GM21825 (cell line): ENCODE results near the gene KRT25.
"Not testable (repeated sequence)": the region's sequence is repeated elsewhere in the genome, so short reads cannot be mapped to it uniquely, and the experiment has no call there.

ENCODE experiments used
- ATAC-seq: cut with Tn5 transposase; IDR thresholded peaks from one replicate; pipeline ENCODE4 v1.9.1; 2021; ENCODE audit warnings: mild to moderate bottlenecking, moderate library complexity; ENCODE audit not compliant: unreplicated experiment

Gene KRT25

DNA sequence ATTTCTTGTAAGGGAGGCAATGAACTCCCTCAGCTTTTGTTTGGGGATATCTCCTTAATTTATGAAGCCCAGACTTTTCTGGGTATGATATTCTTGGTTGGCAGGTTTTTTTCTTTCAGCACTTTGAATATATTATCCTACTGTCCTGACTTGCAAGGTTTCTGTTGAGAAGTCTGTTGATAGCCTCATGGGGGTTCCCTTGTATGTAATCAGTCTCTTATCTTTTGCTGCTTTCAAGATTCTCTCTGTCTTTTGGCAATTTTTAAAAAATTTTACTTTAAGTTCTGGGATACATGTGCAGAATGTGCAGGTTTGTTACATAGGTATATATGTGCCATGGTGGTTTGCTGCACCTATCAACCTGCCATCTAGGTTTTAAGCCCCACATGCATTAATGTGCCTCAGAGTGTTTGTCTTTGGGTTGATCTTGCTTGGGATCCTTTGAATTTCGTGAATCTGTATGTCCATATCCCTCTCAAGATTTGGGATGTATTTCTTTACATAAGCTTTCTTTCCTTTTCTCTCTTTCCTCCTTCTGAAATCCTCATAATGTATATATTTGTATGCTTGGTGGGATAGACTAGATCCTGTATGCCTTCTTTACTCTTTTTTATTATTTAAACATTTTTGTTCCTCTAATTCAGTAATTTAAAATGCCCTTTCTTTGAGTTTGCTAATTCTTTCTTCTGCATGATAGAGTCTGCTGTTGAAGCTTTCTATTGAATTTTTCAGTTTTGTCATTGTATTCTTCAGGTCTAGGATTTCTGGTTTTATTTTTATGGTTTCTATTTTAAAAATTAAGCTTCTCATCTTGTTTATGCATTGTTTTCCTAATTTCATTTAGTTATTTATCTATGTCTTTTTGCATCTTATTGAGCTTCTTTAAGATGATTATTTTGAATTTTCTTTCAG is 5.2 kb upstream of the KRT25 start:
- no peak for ATAC-seq

DNA sequence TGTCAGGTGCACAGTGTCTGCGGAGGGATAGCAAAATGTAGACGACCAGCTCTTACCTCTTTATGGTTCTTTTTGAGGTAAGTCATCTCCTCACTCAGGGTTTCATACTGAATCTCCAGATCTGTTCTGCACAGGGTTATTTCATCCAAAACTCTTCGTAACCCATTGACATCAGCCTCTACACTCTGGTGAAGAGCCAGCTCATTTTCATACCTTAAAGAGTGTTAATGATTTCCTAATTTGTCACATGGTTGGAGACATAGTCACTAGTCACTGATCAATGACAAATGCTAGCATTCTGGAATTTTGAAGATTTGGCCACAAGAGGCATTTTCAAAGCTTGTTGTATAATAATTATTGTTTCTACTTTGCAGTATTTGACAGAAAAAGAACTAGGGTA is 1.3 kb downstream of the KRT25 start:
- ATAC-seq: no peak

DNA sequence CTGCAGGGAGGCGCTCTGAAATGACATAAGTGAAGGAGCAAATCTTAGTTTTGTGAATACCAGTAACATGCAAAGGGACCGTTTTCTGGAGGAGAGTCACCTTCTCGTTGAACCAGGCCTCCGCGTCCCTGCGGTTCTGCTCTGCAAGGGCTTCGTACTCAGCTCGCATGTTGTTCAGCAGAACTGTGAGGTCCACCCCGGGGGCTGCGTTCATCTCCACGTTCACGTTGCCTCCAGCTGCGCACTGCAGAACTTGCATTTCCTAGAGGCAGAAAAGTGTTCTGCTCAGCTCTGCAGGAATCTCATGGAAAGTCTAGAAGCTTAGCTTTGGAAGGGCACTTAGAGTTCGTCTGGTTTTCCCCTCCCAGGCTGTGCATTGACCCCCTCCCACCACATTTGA is 4.1 kb downstream of the KRT25 start:
- ATAC-seq: no peak

DNA sequence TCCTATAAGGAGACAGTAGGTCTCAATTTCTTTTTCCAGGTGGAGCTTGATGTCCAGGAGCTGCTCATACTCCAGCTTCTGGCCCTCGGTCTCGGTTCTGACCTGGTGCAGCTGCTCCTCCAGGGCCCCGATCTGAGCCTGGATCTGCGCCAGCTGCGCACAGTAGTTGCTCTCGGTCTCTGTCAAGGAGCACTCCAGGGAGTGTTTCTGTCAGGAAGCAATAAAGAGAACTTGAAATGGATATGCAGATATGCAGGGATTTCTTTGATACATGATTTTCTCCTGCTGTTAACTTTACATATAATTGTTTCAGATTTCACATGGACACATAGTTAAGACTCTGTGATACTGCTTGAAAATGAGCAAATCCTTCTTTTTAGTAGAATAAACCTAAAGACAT is 4.7 kb downstream of the KRT25 start:
- no peak for ATAC-seq

DNA sequence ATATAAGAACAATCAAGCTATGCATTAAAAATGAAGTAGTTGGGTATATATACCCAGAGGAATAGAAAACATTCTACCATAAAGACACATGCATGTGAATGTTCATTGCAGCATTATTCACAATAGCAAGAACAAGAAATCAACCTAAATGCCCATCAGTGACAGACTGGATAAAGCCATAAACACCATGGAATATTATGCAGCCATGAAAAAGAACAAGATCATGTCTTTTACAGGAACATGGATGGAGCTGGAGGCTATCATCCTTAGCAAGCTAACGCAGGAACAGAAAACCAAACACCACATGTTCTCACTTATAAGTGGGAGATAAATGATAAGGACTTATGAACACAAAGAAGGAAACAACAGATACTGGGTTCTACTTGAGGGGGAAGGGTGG is 6.5 kb downstream of the KRT25 start:
- not testable (repeated sequence) for ATAC-seq

DNA sequence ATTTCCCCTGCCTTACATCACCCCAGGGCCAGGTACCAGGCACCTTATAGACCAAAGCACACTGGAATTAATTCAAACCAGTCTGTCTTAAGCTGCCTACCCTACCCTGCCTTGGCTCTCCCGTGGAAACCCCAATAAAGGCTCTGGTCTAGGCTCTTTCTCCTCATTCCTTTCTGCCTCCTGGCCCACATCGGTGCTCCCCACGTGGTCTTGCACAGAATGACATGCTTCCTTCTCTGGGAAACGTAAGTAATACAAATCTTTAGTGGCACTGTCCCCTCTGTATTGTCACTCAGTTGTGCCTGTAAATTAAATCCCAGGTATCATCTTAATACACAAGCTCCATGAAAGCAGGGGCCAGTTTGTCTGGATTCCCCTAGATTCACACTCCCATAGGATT is 16.6 kb downstream of the KRT25 start:
- ATAC-seq: no peak

DNA sequence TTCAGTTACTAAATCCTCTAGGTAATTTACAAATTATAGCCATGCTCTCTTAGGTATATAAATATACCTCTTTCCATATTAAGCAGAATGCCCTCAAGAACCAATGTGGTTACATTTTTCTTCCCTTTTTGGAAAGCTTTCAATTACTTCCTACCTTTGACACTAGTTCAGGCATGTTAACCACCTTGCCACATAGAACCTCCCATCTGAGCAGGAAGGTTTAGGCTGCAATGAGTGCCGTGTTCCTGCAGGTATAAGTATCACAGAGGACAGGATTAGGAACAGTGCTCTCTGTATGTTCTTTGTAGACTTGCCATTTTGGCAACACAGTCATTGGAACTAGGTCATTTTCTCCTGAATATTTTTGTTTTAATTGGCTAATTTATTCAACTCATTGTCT is 20.1 kb downstream of the KRT25 start:
- ATAC-seq: no peak

DNA sequence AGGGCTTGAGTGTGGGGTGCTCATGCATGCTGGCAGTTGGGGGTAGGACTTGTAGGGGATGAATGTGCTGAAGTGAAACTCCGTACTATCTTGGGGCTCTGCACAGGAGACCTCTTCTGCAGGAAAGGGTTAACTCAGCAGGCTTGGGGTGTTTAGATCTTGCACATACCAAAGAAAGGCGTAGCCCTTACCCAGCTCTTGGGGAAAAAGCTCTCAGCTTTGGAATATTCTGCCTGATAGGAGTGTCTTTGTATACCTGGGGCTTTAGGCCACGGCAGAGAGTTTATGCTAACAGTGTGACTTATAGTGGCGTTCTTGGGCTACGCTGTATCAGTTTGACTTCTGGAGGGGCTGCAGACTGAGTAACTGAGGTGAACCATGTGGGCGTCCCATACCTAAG is 21.1 kb downstream of the KRT25 start:
- ATAC-seq: no peak

DNA sequence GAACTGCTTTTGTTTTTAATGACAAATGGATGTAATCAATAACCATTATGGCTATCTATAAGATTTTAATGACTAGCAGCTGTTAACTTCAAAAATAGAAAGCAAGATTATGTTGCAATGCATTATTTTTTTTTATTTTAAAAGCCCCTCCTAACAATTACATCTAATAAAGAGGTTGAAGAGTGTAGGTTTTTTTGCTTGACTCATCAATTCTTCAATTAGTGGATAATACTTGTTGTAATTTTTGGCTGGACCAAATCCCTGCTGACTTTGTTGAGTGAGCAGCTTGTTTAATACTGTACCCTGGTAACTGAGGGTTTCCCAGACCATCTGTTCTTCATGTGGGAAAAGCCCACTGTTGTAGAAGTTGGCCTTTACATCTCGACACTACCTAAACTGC is 24.2 kb downstream of the KRT25 start:
- no peak for ATAC-seq

DNA sequence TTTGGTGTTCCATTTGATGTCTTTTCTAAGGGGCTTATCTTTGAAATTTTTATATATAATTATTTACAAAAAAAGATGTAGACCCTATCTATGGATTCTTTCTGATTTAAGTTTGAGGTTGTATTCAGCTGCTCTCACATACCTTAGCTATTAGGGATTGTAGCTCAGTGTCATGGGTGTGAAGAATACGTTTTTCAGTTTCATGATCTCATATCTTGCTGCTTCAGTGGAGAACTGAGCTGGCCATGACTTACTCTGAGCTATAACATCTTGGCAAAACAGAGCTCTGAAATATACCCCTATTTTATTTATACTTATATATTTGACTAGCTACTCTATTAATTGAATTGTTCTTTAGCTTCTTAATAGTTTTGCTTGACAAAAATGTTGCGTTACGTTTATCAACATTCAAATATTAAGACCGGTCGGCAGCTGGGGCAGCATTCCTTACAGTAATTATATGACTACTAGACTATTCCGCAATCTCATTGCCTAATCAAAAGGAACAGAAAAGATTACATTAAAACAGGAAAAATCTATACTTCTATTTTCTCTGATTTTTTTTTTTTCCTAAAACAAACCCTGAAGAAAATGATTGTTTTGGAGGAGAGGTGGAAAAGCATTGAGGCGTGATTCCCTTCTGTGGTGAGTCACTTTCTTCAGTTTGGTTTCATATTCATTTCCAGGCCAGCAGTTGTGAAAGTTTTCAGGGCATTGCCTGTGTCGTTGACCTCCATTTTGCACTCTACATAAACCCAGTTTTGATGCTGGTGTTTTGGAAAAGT is 27.5 kb downstream of the KRT25 start:
- no peak for ATAC-seq

DNA sequence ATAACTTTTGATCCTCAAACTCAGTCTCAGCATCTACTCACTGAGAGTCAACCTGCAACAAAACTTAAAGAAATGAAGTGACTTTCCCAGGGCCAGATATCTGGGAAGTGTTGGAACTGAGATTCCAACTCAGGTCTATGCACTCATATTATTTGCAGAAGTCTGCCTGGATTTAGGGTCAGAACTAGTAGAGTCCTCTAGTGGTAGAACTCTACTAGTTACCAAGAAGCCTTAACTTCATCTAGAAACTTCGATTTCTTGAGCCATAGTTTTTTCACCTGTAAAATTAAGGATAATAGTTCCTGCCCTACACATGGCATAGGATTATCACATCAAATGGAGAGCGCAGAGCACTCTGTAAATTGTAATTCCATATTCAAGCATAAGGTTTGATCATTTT is 28.2 kb downstream of the KRT25 start:
- no peak for ATAC-seq

DNA sequence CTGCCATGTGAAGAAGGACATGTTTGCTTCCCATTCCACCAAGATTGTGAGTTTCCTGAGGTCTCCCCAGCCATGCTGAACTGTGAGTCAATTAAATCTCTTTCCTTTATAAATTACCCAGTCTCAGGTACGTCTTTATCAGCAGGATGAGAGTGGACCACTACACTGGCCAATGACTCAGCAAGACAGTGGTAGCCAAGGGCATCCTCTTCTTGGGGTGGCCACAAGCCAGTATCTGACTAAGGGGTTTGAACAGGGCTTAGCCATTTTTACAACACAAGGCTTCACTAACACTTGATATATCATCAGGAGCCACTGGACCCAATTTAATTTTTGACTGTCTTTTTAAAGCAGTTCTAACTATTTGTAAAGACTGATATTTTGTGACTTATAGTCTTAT is 30.5 kb downstream of the KRT25 start:
- no peak for ATAC-seq

DNA sequence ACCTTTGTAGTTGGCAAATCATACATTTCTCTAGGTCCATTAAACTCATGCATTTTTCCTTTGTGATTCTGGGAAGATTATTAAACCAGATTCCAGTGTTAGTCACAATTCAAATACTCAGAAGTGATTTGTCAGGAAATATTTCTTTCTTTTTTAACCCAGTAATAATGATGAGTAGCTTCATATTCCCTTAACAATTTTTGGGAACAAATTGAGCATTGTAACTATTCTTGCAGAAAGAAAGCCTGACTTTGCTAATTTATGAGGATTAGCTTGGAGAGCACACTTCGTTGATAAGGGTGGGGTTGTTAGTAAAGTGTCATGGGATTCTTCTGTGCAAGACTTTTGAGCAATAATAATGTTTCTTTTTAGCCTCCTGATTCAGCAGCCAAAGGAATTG is 32.9 kb downstream of the KRT25 start:
- ATAC-seq: no peak

DNA sequence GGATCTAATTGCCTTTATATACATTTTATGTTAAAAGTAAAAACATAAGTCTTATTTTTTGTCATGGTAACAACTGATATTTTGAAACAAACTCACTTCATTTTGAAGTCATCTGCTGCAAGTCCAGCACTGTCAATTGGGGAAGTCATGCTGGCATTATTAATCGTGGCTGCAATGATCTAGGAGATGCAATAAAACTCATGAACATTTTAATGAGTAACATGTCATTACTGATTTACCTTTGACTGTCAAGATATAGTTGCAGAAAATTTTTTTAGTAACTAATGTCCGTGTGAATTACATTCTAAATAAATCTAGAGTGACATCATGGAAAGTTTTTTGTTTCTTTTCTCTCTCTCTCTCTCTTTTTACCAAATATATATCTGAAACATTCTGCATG is 34.2 kb downstream of the KRT25 start:
- no peak for ATAC-seq

DNA sequence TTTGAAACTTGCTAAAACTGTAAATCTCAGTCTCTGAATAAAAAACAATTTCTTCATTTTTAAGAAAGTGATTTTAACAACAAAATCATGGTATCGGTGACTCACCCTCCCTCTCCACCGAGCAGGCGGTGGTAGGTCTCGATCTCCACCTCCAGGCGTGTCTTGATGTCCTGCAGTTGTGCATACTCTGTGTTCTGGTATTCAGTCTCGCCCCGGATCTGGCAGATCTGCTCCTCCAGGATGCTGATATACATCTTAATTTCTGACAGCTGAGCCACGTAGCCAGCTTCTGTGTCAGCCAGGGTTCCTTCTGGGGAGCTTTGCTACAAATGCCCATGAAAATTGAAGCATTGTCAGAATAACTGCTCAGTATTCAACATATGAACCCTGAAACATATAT is 36.2 kb downstream of the KRT25 start:
- ATAC-seq: no peak

DNA sequence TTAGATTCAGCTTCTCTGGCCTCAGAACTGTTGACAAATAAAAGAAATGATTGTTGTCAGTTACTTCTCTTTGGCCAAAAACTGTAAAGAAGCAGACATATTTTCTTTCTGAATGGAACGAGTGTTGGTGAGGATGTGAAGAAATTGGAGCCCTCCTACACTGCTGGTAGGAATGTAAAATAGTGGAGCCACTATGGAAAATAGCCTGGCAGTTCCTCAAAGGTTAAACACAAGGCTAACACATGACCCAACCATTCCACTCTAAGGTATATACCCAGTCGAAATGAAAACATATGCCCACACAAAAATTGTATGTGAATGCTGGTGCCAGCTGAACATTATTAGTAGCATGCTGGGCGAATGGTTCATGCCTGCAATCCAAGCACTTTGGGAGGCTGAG is 37.4 kb downstream of the KRT25 start:
- no peak for ATAC-seq

DNA sequence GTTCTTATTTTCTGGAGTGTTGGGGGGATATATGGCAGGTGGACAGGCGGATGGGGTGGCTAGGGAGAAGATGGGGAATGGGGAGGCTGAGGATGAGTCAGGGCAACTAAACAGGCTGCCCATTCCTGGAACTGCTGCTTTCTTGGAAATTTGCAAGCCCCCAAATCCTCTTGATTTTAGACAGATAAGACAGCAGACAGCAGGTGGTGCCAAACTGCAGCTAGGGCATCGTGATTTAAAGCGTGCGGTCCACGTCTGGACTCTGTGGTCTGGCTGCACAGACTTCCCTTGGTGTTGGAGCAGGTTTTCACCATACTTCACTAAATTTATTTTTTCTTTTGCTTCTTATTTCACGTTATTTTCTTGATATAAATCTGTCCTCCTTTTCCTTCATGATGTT is 40.7 kb downstream of the KRT25 start:
- no peak for ATAC-seq

DNA sequence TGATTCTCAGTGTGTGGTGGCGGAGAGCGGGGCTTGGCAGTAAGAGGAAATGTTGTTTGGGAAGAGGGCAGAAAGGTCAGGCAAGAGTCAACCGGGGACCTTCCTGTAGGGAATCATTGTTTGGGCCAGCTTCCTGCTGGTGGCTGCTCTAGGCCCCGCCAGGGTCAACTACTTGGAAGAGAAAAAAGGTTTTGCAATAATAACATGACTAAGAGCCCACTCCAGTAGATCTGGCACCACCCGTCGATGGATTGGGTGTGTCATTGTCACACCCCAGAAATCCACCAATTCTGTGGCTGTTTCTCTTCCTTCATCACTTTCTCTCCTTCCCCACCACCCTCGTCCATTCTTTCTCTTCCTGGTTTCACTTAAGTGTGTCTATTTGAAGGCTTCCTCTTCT is 47.4 kb downstream of the KRT25 start:
- ATAC-seq: no peak

DNA sequence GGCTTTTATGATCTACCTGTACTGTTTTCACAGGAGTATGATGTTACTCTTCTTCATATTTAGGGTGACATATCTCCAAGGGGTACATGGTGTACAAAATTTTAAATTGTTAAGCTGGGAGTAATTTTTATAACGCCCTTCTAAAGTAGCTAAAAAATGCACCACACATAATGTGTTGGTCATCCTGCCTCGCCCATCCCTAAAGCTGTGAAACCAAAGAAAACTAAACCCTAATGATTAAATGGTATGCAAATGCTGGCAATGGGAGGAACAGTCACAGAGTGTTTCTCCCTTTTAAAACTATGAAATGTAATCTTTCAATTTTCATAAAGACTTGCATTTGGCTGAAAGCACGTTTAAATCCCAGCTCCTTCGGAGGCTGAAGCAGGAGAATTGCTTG is 49.5 kb downstream of the KRT25 start:
- ATAC-seq: no peak

DNA sequence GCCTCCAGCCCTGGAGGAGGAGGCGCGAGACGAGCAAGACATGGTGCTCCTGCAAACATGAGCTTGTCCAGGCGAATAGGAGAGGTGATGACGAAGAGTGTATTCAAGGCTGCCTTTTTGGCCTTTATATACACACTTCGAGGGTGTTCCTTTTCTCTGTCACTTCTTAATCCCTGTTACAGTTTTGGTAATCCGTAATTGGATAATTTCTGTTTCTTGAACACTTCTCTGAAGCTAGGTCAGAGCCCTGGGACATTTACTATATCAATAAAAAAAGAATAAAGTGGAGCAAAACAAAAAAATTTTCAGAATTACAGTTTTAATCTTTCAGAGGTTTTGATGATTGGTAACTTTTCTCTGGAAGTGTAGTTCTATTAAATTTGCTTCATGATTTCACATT is 51.5 kb downstream of the KRT25 start, which contains the start of gene KRT24:
Gene KRT24, minus strand, starts transcription at position 101 of the 400 bp plus-strand sequence. Its CDS starts 59 bp downstream, at position 42.
- ATAC-seq: no peak

DNA sequence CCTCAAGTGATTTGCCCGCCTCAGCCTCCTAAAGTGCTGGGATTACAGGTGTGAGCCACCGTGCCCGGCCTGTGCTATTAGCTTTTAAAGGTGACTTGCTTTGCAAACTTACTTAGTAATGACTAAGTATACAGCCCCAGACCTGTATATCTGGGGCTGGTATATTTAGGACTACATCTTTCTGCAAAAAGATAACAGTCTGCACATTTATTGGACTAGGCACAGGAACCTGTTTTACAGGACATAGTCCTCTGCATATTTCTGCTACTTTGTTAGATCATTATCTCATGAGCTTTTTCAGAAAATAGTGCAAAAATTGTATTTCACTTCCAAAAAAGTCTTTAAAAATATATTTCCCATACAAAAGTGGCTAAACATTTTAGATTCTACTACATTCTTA is 52.9 kb downstream of the KRT25 start:
- no peak for ATAC-seq

DNA sequence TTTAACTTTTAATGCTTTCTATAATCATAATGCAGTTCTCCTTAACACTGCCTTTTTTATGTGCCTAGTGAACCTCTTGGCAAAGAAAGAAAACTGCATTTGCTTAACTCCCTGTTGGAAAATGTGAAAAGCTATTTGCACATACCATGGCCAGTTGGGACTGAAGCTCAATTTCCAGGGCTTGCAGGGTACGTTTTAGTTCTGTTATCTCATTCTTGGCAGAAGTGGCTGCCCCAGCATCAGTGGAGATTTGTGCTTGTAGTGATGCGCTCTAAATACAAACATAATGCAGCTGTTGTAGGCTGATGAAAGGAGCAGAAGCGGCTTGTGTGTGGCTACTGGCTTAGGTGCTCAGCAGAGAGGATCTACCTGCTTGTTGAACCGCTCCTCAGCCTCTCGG is 55.3 kb downstream of the KRT25 start:
- ATAC-seq: no peak
